Measurements from ENCODE around the gene IRF2.

GRCh38 chr4:184382189-184382846, 92.0 kb downstream of the IRF2 start:
- TF ChIP-seq JUND (IDR thresholded peaks at IDR 0.05; ENCODE audit: low read length), result no peak
- no peak for TF ChIP-seq POLR2A (IDR thresholded peaks at IDR 0.05; ENCODE audit: control extremely low read depth in 1 of 2, low read depth in 2 of 2, low read length in 2 of 2)
- TF ChIP-seq CEBPB (IDR thresholded peaks at IDR 0.05; ENCODE audit: low read depth, low read length), result no peak
- no peak for TF ChIP-seq TAF1 (IDR thresholded peaks at IDR 0.05; ENCODE audit: low read depth, low read length)
- no peak for TF ChIP-seq EGR1 (IDR thresholded peaks at IDR 0.05; ENCODE audit: borderline replicate concordance, low read depth, low read length)
- TF ChIP-seq MAX (IDR thresholded peaks at IDR 0.05), result no peak
- TF ChIP-seq CTCF (IDR thresholded peaks at IDR 0.05; ENCODE audit: control extremely low read depth in 1 of 3, insufficient read depth in 1 of 3, low read depth in 1 of 3, low read length in 3 of 3), result no peak
- no peak for TF ChIP-seq HDAC6 (IDR thresholded peaks at IDR 0.05; ENCODE audit: low read depth, low read length)
- no peak for TF ChIP-seq NRF1 (IDR thresholded peaks at IDR 0.05; ENCODE audit: low read depth, low read length)
- no peak for TF ChIP-seq SIN3A (conservative IDR thresholded peaks at IDR 0.05 in 1 of 2, IDR thresholded peaks at IDR 0.05 in 1 of 2; ENCODE audit: low read depth in 1 of 2, low read length in 2 of 2)
- no peak for TF ChIP-seq EP300 (IDR thresholded peaks at IDR 0.05; ENCODE audit: borderline replicate concordance in 1 of 2, low read depth in 2 of 2, low read length in 2 of 2)
- TF ChIP-seq POLR2AphosphoS5 (IDR thresholded peaks at IDR 0.05; ENCODE audit: low read depth, low read length), result no peak
- TF ChIP-seq GABPA (IDR thresholded peaks at IDR 0.05; ENCODE audit: borderline replicate concordance, insufficient read depth, low read length), result no peak
- no peak for TF ChIP-seq SP4 (IDR thresholded peaks at IDR 0.05; ENCODE audit: low read length)
